GM21526 (cell line): ENCODE results near the gene GUCY1A2.

Source experiments
- ATAC-seq: cut with Tn5 transposase; IDR thresholded peaks from one replicate; pipeline ENCODE4 v1.9.1; 2021; ENCODE audit warnings: moderate library complexity; ENCODE audit not compliant: unreplicated experiment, low FRiP score

The GUCY1A2 gene

DNA sequence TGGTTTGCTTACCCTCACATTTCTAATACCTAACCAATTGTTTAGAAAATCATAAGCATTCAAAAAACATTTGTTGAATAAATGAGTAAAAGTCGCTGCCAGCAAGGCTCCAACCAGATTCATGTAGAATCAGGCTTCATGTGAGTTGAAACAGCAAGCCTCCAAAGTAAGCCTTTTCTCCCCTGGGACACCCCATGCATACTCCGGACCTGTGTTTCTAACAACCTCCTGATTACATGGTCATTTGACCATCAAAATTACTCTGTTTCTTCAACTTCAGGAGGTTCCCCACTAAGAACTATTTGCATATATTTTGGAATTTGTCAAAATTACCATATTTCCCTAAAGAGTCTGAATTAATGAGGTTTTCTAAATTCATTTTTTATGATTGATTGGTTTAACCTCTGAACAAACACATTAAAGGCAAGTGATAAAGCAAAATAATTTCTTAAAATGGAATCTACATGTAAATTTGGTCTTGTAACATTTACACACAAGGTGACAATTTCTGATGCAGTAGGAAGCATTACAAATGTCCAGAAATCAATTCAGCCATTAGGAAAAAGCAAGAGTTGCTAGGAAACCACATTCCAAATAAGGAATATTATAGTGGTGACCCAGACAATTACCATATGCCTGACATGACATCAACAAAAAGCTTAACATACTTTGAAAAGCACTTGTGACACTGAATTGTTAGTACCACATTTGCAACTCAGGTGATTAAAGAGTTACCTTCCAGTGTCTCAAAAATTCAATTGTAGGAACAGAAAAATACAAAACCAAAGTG, 252.6 kb downstream of the GUCY1A2 start:
- ATAC-seq: no peak

DNA sequence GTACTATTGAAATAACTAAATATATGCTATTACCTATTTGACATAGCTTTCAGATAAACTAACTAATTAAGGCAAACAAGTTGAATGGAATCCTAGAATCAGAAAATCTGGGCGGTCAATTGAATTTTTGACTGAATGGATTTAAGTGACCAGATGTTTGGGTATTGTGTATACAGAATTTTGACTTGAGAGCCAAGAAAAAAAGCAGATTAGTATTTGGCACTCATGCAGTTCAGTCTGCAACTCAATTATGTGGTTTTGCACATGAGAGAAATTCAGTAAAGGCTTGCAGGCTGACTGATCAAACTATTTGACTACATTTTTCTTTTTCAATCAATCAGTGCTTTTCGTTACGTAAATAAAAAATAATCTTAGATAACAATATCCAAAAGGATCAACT, 254.8 kb downstream of the GUCY1A2 start:
- ATAC-seq: no peak

DNA sequence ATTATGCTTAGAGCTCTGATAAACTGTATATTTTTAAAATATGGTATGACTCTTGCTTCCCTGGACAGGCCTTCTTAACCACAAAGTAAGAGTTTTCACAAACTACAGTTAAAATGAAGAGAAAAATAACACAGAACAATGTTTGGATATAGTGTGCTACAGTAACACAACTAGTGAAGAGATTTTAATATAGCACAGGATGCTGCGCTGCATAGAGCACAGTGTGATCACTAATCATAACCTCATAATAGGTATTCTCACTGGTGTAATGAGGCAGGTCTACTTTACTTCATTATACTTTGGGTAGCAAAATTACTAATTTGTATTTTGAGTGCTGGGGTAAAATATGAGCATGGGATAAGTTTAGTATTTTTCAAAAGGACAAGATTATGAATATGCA, 256.5 kb downstream of the GUCY1A2 start:
- no peak for ATAC-seq

DNA sequence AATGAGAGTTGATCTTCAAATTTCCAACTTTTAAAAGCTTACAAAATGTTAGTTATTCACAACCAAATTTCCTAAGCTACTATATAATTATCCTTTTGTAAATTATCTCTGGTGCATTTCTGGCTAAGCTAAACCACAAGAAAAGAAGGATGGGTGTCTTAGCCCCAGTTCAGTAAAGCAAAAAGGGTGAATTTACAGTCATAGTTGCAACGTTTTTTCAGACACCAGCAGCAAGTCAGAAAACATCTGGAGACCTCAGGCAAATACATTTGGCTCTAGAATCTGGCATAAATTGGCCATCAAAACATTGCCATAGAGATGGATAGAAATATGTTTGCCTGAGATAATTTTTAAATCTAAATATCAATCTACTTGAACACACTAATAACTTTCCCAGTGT, 257.0 kb downstream of the GUCY1A2 start:
- no peak for ATAC-seq

DNA sequence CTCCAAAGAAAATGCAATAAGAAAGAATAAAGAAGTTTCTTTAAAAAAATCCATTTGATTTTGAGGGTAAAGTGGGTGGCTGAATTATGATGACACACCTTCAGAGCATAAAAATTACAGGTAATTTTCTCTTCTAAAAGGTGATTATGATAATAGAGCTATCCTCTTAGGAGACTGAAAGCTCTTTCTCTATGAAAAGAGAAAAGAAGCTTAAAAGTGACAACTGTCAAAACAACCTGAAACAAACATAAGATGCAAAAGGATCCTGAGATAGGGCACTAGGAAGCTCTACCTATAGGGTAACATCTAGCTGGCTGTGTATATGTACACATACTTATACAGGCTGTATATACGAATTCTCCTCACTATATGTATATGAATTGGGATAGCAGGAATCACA, 270.2 kb downstream of the GUCY1A2 start:
- ATAC-seq: no peak

DNA sequence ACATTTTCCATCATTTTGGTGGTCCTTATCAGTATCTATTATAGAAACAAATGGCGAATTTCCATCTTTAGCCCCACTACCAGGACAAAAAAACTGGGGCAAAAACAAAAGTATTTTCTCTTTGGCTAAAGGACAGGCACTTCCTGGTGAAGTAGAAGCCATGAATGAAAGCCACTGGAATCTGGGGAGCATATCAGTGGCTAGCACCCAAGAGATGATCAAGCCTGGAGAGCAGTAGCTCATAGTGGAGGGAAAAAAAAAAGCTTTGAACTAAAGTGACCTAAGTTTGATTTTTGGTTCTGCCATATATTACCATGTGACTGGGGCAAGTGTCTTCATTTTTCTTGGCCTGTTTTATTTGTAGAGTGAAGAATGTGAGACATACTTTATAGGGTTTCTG, 272.3 kb downstream of the GUCY1A2 start:
- ATAC-seq: no peak

DNA sequence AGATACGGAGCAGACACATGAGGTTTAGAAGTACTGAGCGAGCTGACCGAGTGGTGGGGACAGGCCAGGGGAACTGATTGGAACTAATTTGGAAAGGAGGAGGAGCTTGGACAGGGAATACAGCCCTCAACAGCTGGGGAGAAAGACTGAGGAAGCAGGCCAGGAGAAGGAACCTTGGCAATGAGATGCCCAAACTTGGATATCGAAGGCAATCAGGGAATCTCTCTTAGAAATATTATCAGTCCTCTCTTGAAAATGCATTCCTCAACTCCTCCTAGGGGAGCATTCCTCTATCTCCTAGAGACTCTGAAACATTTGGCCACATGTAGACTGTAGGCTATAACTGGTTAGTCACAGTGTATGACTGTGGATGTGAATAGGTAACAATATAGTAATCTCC, 284.6 kb downstream of the GUCY1A2 start:
- no peak for ATAC-seq

DNA sequence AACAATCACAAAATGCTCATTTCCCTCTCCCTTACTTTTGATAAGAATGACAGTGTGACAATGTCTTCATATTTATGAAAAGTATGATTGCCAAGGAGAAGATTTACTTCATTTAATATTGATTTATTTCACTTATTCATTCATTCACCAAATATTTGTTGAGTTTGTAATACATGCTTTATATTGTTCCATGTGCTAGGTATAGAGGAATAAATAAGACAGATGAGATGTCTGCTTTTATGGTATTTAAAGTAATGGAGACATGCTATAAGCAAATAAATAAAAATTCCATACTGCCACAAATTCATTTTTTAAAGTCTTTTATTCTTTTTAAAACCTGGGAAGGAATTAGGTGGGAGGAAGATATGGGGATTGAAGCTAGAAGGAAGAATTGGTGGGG, 289.4 kb downstream of the GUCY1A2 start:
- ATAC-seq: no peak

DNA sequence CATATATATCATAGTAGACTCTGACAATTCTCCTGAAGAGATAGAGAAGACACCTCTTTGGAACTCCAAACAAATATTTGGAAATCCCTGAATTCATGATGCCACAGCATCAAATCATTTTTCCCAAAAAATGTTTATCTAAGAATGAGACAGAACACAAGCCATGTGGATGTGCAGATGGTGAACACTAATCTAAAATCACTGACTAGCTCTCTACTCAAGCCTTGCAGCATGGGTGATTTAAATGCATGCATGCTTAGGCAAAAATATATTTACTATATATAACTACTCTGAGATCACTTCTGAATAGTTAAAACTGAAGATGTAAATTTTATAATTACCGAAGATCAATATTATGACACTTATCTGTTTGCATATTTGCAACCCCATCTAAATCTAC, 289.9 kb downstream of the GUCY1A2 start:
- no peak for ATAC-seq

DNA sequence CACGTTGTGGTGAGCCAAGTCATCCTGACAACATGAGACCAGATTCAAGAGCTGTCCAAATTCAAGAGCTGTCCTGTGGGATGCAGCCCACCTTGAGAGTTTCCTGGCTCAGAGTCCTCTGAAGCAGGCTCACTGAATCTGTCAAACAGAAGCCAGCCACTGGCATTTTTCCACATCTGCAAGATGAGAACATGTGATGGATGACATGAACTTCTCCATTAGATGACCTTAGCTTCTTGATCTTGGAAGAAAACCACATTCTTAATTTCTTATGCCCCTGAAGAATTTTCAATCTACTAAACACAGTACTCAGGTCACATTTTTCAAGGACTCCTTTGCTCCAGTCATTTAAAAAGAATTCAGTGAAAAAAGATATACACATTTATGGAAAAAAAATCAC, 291.0 kb downstream of the GUCY1A2 start:
- ATAC-seq: no peak

DNA sequence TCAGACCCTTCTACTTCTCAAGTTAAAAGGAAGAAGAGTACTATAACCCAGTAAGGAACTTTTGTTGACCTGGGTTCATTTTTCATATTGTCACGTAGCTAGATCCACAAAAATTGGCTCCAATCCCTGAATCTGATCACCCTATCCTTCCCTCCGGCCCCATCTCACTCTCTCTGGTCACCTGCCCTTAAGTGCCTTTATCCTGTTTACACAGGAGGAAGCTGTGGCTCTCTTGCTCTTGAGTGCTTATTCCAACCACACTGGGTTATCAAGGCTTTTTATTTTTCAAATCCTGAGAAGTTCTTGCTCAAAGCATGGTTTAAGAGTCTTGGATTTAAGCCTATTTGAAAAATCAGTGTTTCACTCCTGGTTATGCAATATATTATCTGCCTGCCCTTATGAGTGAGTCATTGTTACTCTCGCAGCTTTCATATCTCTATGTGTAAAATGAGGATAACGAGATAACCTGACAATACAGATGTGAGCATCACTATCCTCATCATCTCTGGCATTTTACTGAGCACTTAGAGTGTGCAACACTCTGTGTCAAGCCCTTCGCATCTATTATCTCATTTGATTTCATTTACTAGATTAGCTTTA, 293.9 kb downstream of the GUCY1A2 start:
- no peak for ATAC-seq

DNA sequence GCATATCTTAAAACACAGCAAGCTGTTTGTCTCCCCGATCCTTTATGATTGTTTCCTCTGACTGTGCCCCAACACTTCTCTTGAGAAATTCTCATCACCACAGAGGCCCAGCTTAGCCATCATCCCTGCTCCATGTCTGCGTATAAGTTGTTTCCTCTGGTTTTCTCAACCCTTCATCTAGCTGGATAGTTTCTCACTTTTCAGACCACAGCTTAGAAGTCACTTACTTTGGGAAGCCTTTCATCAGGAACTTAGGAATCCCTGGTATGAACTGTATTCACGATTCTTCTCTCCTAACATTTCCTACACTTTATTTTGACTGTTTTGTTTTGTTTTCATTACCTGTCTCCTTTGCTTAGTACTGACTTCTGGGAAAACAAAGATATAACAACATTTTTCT, 295.2 kb downstream of the GUCY1A2 start:
- no peak for ATAC-seq

DNA sequence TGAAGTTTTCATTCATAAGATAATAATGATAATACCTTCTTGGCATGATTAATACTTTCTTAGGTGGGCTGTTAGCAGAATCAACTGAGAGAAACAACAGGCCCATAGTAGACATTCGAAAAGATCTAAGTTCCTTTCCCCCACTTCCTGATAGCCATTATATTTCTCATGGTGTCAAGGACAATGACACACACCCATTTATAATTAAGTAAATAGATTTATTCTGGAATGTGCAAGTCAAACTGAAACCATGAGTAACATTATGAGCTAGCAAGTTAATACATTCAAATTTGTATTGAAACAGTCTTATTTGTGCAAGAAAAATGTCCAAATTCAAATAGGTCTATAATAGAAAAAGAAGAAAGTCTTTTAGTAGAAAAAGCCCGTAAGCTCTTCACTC, 301.1 kb downstream of the GUCY1A2 start:
- ATAC-seq: no peak

DNA sequence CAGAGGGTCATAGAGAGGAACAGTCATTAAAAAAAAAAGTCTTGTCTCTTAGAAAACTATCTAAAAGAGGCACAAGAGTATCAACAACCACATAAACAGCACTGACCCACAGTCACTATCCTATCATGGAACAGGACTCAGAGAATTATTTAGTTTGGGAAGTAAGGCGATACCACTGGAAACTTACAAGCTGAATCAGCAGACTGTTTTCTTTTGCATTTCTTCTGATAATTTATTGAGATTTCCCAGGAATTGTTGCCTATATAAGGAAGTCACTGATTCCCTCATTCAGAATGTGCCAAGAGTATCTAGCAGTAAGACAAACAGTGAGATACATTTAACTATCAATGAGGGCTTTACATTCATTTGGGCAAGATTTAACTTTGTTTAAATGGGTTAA, 304.1 kb downstream of the GUCY1A2 start:
- no peak for ATAC-seq

DNA sequence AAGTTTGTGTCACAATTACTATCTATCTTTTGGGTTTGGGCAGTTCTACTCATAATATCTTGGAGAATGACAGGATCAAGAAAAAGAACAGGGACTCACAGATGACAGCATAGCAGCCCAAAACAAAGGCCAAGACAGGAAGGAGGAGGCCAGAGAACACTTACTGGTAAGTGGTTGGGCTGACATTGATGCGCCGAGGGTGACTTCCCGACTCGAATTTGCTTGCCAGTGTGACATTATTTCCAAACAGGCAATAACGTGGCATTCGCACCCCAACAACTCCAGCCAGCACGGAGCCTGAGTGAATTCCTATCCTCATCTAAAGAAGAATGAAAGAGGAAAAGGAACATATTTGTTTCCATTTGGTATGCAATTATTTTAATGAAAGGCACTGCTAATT, 309.9 kb downstream of the GUCY1A2 start:
- no peak for ATAC-seq

DNA sequence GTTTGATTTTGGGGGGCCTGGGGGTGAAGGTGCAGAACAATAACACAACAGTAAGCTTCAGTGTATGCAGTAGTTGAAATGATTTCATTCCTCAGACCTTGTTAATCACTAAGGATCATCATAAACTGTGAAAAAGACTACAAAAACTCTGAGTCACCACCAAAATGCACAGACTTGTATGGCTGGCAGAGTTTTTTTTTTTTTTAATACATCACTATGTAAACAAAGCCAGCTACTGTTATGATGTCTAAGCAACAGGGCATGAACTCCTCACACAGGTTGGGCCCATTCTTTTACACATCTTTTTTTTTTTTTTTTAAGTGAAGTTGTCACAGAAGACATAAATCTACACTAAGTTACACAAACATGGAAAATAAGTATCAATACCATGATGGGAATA, 311.9 kb downstream of the GUCY1A2 start:
- ATAC-seq: no peak

DNA sequence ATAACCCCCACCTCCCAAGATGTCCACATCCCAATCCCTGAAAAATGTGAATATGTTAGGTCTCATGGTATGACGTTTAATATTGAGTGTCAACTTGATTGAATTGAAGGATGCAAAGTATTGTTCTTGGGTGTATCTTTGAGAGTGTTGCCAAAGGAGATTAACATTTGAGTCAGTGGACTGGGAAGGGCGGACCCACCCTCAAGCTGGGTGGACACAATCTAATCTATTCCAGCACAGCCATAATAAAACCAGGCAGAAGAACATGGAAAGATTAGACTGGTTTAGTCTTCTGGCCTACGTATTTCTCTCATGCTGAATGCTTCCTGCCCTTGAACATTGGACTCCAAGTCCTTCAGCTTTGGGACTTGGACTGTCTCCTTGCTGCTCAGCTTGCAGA, 315.5 kb downstream of the GUCY1A2 start:
- no peak for ATAC-seq

DNA sequence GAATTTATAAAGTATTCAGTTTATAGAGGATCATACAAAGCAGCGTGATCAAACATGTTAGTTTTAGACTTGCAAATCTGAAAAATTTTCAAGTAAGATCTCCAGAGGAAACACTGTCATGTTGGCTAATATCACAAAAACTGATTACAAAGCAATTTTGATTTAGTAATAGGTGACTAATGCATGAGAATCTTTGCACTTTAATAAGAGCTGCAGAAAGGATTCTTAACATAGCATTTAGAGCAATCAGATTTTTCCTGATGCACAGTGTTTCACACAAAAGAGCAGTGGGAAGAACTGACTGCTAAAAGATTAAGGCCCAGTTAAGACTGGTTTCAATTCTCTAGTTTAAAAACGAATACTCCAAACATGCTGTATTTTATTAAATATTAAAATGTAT, 321.2 kb downstream of the GUCY1A2 start:
- ATAC-seq: no peak

DNA sequence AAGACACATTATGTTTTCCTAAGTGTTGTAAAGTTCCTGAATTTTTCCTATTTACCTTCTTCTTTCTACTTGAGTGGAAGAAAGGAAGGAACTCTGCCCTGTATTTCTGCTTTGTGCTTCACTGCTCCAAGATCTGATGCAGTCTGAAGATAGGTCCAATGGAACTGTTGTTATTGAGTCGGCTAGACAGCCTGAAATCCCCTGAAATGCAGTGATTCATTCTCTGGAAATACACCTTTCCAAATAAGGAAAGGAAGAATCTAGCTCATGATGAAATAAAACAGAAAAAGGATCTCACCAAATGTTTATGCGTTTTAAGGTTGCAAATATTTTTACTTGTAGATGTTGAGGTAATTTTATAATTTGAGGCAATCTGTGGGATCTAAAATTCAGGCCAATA, 322.8 kb downstream of the GUCY1A2 start:
- no peak for ATAC-seq

DNA sequence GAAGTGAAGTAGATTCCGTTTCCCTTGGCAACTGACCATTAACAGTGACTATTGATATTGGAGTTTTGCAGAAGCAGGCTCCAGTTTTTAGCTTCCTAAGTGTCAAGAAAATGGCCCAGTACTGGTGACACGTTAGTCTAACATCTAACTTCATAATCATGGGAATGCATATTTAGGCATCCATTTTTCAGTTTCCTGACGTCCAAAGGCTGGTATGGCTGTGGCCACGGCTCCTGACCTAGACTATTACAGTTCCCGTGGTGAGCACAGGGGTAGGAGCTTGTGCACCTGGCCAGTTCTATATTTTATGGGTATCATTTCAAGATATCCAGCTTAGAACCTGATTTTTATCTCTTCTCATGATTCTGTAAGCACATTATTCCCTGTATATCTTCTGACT, 323.8 kb downstream of the GUCY1A2 start:
- ATAC-seq: no peak

DNA sequence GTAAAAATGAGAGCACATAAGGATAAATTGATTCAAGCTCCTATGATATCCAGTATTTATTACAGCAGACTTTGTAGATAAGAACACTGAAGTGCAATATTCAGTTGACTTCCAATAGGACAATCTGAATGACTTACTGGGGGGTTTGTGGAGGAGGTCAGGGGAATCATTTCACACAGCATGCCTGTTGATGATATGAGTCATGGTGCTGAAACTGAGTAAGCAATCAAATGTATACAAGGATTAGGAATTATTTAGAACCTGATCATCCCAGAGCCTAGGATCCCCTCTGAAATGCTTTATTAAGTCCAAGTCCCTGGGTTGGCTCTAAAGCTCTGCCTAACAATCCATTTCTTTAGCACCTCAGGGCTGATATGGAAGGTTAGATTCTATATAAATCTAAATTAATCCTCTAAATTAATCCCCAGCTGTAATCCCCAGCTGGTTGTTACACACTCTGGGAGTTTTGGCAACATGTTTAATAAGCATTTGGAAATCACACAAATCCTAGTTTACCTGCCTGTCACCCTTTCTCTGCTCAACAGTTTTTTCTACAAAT, 326.4 kb downstream of the GUCY1A2 start:
- no peak for ATAC-seq

DNA sequence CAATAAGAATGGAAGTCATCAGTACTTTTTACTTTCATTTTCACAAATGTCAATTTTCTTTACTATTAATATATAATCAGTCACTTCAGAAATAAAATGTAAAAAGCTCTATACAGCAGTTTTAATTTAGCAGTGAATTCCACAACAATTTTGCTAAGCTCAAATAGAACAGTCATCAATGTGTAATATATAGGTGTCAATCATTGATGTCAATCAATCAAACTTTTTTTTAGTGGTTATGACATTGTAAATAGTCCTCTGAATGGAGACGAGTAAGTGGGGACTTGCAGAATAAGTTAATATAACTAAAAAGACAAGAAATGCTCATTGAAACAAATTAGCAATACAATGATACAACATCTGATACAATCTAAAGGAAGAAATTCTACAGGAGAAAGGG, 327.4 kb downstream of the GUCY1A2 start:
- ATAC-seq: no peak
